Measurements from ENCODE around the gene TMEM235. TPM values are rescaled to one million over a fixed set of nuclear protein-coding genes. Genes with fewer than 3 reads are reported as not detected.

The TMEM235 gene
- total RNA-seq, 3 donors from 2014 or later: not detected

DNA sequence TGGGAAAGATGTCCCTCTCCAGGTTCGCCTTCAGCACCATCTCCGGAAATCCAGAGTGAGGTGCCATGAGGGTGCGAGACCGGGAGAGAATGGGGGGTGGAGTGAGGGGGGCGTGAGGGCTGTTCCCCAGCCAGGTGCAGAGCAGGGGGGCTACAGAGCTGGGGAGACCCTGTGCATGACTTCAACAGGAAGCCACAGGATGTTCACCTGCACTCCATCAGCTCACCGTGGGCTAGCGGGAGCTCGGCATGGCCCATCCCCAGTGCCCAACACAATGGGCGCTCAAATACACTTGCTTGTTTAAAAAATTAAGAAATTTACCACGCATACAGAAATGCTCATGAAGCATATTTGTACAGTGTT, 27.7 kb downstream of the TMEM235 start:
- intact Hi-C loops (cut with DNase I; ENCODE audit: low total_unique reads): no loop called here
- Histone ChIP-seq H3K27ac (peak overlapping the region in 1 of 2 donors; percentile 77), H3K36me3 (no peaks in the 10 kb centered on the region), H3K4me1 (no peaks in the 10 kb centered on the region), H3K9me3 (no peaks in the 10 kb centered on the region), H3K4me3 (peak overlapping the region in 1 of 3 donors; percentile 11), H3K27me3 (no peaks in the 10 kb centered on the region)
- TF ChIP-seq, protein P1, sequence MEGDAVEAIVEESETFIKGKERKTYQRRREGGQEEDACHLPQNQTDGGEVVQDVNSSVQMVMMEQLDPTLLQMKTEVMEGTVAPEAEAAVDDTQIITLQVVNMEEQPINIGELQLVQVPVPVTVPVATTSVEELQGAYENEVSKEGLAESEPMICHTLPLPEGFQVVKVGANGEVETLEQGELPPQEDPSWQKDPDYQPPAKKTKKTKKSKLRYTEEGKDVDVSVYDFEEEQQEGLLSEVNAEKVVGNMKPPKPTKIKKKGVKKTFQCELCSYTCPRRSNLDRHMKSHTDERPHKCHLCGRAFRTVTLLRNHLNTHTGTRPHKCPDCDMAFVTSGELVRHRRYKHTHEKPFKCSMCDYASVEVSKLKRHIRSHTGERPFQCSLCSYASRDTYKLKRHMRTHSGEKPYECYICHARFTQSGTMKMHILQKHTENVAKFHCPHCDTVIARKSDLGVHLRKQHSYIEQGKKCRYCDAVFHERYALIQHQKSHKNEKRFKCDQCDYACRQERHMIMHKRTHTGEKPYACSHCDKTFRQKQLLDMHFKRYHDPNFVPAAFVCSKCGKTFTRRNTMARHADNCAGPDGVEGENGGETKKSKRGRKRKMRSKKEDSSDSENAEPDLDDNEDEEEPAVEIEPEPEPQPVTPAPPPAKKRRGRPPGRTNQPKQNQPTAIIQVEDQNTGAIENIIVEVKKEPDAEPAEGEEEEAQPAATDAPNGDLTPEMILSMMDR (IDR thresholded peaks at IDR 0.05): no peak
- no peak for TF ChIP-seq POLR2A (IDR thresholded peaks at IDR 0.05)
- no peak for TF ChIP-seq POLR2AphosphoS5 (IDR thresholded peaks at IDR 0.05)
- DNase-seq (ENCODE audit: low spot score in 2 of 2): no peak

DNA sequence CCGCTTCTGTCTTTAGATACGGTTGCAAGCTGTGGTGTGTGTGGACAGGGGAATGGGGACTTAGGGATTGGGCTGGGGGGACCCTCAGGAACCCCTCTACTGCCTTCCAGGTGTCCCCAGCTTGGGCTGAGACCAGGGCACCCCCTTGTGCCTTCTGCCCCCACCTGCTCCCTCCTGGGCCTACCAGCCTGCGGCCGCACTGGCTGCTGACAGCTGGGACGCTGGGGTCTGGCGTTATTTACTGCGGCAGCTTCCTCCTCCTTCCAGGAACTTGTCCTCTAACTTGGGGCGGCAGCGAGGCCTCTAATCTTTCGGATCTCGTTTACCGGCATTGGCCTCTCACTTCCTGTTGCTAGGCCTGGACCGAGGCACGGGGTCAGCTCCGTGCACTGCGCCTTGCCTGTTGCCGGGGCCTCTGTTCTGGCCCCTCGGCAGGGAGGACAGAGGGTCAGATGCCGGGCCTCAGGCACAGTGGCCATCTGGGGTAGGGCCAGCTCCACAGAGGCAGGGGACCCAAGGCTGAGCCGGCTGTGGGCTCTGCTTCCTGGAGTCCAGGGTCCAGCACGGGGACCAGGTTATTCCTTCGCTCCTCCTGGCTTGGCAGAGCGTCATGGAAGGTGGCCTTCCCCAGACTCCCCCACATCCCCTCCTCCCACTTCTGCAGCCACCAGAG, 31.8 kb downstream of the TMEM235 start:
- Histone ChIP-seq H3K9me3 (no peaks in the 10 kb centered on the region), H3K4me1 (no peaks in the 10 kb centered on the region), H3K27ac (peak overlapping the region in 1 of 2 donors; percentile 38), H3K36me3 (no peaks in the 10 kb centered on the region), H3K4me3 (no peak overlapping the region), H3K27me3 (no peaks in the 10 kb centered on the region)
- TF ChIP-seq POLR2A (IDR thresholded peaks at IDR 0.05) (no peak), POLR2AphosphoS5 (IDR thresholded peaks at IDR 0.05) (peak in 1 of 3 donors; percentile 43)
- DNase-seq (ENCODE audit: low spot score in 2 of 2): no peak
- intact Hi-C loops (cut with DNase I; ENCODE audit: low total_unique reads): no loop called here

DNA sequence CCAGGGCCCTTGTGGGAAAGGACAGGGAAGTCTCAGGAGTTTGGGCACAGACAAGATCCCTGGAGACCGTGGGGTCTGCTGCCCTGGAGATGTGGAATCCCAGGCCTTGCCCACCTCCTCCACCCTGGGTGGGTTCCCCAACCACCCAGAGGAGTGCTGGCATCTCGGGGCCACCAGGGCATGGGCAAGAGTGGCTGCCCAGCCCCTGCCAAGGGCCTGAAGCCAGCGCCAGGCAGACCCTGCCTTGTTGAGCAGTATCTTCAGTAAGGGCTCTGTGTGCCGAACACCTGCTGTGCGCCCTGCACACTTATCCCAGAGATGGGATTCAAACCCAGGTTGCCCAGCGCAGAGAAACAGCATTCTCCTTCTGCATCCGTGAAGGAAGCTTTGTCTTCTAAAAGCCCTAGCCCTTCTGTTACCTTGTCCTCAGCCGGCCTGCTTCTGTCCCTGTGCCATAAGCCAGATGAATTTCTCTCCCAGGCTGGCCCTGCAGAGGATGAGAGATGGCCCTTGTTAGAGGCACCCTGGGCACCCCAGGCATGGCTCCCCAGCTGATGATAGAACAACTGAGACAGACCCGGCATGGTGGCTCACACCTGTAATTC, 32.4 kb downstream of the TMEM235 start:
- Histone ChIP-seq H3K4me3 (no peak overlapping the region), H3K36me3 (no peaks in the 10 kb centered on the region), H3K4me1 (no peaks in the 10 kb centered on the region), H3K27ac (peak overlapping the region in 1 of 2 donors; percentile 38), H3K9me3 (no peaks in the 10 kb centered on the region), H3K27me3 (no peaks in the 10 kb centered on the region)
- no peak for DNase-seq (ENCODE audit: low spot score in 2 of 2)
- TF ChIP-seq POLR2AphosphoS5 (IDR thresholded peaks at IDR 0.05): no peak
- no peak for TF ChIP-seq POLR2A (IDR thresholded peaks at IDR 0.05)
- intact Hi-C loops (cut with DNase I; ENCODE audit: low total_unique reads): no loop called here

DNA sequence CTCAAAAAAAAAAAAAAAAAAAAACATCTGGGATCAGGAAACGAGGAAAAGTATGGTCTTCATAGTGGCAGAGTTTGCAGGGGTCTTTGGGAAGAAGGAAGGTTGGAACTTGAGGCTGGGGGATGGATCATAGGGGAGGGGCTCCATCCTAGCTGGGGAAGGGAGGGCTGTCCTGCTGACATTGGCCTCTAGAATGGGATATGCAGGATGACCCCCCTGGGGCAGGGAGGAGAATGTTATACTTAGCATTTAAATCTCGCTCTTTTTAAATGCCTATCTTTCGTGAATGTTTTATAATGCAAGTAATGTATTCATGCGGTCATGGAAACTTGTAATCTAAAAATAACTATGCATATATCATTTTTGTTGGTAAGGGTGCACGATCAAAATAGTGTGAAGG, 33.2 kb downstream of the TMEM235 start:
- TF ChIP-seq, protein P1 (IDR thresholded peaks at IDR 0.05): no peak
- TF ChIP-seq POLR2A (IDR thresholded peaks at IDR 0.05) (no peak), POLR2AphosphoS5 (IDR thresholded peaks at IDR 0.05) (no peak)
- Histone ChIP-seq H3K9me3 (no peaks in the 10 kb centered on the region), H3K4me3 (no peak overlapping the region), H3K27me3 (no peaks in the 10 kb centered on the region), H3K27ac (no peak overlapping the region), H3K36me3 (no peaks in the 10 kb centered on the region), H3K4me1 (no peaks in the 10 kb centered on the region)
- intact Hi-C loops (cut with DNase I; ENCODE audit: low total_unique reads): no loop called here
- DNase-seq (ENCODE audit: low spot score in 2 of 2): no peak

DNA sequence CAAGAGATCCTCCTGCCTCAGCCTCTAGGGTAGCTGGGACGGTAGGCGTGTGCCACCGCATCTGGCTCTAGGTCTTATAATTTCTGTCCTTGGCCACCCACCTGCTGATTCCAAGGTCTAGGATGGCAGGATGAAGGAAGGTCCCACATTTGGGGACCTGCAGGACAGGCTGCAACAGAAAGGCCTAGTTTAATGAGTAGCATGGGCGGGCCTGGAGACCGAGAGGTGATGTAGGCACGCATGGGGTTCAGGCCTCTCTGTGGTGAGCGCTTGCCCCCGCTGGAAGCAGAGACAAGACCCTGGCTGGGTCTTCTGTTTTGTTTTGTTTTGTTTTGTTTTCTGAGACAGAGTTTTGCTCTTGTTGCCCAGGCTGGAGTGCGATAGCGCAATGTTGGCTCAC, 33.7 kb downstream of the TMEM235 start:
- Histone ChIP-seq H3K27me3 (no peaks in the 10 kb centered on the region), H3K4me3 (no peak overlapping the region), H3K9me3 (no peaks in the 10 kb centered on the region), H3K27ac (no peak overlapping the region), H3K4me1 (no peaks in the 10 kb centered on the region), H3K36me3 (no peaks in the 10 kb centered on the region)
- no peak for DNase-seq (ENCODE audit: low spot score in 2 of 2)
- TF ChIP-seq POLR2A (IDR thresholded peaks at IDR 0.05) (no peak), POLR2AphosphoS5 (IDR thresholded peaks at IDR 0.05) (no peak)
- TF ChIP-seq, protein P1 (IDR thresholded peaks at IDR 0.05): no peak
- intact Hi-C loops (cut with DNase I; ENCODE audit: low total_unique reads): no loop called here

DNA sequence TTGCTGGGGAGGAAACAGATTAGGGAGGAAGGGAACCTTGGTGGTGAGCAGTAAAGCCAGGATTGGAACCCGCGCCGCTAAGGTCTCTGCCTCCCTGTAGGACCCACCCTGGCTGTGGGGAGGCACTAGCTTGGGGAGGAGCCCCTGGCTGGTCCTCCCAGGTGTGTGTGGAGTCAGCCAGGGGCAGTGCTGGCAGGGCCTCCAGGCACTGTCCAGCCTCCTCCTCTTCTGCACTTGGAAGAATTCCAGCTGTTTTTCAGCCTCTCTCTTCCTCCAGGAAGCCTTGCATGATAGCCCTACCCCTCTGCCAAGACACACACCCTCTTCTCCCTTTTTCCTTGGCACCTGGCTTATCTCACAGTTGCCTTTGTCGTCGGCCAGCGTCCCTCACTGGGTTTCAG, 34.8 kb downstream of the TMEM235 start:
- Histone ChIP-seq H3K9me3 (no peaks in the 10 kb centered on the region), H3K36me3 (no peaks in the 10 kb centered on the region), H3K27ac (no peak overlapping the region), H3K27me3 (no peaks in the 10 kb centered on the region), H3K4me1 (no peaks in the 10 kb centered on the region), H3K4me3 (no peak overlapping the region)
- TF ChIP-seq, protein P1 (IDR thresholded peaks at IDR 0.05): no peak
- TF ChIP-seq POLR2A (IDR thresholded peaks at IDR 0.05) (no peak), POLR2AphosphoS5 (IDR thresholded peaks at IDR 0.05) (no peak)
- intact Hi-C loops (cut with DNase I; ENCODE audit: low total_unique reads): no loop called here
- no peak for DNase-seq (ENCODE audit: low spot score in 2 of 2)
